ENCODE data around the gene CTU2. TPM values are rescaled to one million over a fixed set of nuclear protein-coding genes. Genes with fewer than 3 reads are reported as not detected.

Gene CTU2
- 20.6 and 21.2 TPM in 2 replicates for total RNA-seq
- long read RNA-seq, partial matches to known transcripts, result 1 of 4 reads
- long read RNA-seq, other reads (novel, unspliced or antisense), result 1 of 4 reads

- Mint-ChIP-seq H3K36me3 (ENCODE audit: unreplicated experiment) (no peaks in the 10 kb centered on the region), H3K9me3 (ENCODE audit: unreplicated experiment) (no peaks in the 10 kb centered on the region), H3K4me1 (ENCODE audit: unreplicated experiment) (peaks cover 26% of the 10 kb centered on the region), H3K27me3 (ENCODE audit: unreplicated experiment) (no peaks in the 10 kb centered on the region), H3K27ac (ENCODE audit: unreplicated experiment) (peak within 1 kb of the TSS; percentile 50), H3K4me3 (ENCODE audit: unreplicated experiment) (peak within 1 kb of the TSS; percentile 81)
- DNase-seq (ENCODE audit: extremely low spot score, unreplicated experiment), result peak; percentile 96
- TF ChIP-seq CTCF (IDR thresholded peaks at IDR 0.05), result no peak
Observed at GRCh38 chr16:88706229-88706964, at the start of gene CTU2, which contains the start of gene RNF166. Gene CTU2, plus strand, starts transcription at chr16:88706503. Its CDS starts 28 bp downstream, at chr16:88706531. Gene RNF166, minus strand, starts transcription at chr16:88706408. Its CDS starts 83 bp downstream, at chr16:88706325.

GRCh38 chr16:88657371-88657770 lies 48.9 kb upstream of the CTU2 start:
- Mint-ChIP-seq H3K9me3 (ENCODE audit: unreplicated experiment) (no peaks in the 10 kb centered on the region), H3K4me3 (ENCODE audit: unreplicated experiment) (no peak overlapping the region), H3K36me3 (ENCODE audit: unreplicated experiment) (peaks cover 7% of the 10 kb centered on the region), H3K27me3 (ENCODE audit: unreplicated experiment) (no peaks in the 10 kb centered on the region), H3K4me1 (ENCODE audit: unreplicated experiment) (peaks cover 13% of the 10 kb centered on the region), H3K27ac (ENCODE audit: unreplicated experiment) (no peak overlapping the region)
- DNase-seq (ENCODE audit: extremely low spot score, unreplicated experiment), result no peak
- no peak for TF ChIP-seq CTCF (IDR thresholded peaks at IDR 0.05)

- DNase-seq (ENCODE audit: extremely low spot score, unreplicated experiment), result no peak
- H3K9me3 Mint-ChIP-seq (ENCODE audit: unreplicated experiment), result no peaks in the 10 kb centered on the region
- no peaks in the 10 kb centered on the region for H3K27me3 Mint-ChIP-seq (ENCODE audit: unreplicated experiment)
- H3K4me1 Mint-ChIP-seq (ENCODE audit: unreplicated experiment), result peaks cover 13% of the 10 kb centered on the region
- TF ChIP-seq CTCF (IDR thresholded peaks at IDR 0.05), result no peak
- no peak overlapping the region for H3K4me3 Mint-ChIP-seq (ENCODE audit: unreplicated experiment)
- no peak overlapping the region for H3K27ac Mint-ChIP-seq (ENCODE audit: unreplicated experiment)
- peaks cover 5% of the 10 kb centered on the region for H3K36me3 Mint-ChIP-seq (ENCODE audit: unreplicated experiment)
Observed at GRCh38 chr16:88658714-88659113, 47.6 kb upstream of the CTU2 start.

- H3K4me3 Mint-ChIP-seq (ENCODE audit: unreplicated experiment), result no peak overlapping the region
- H3K27ac Mint-ChIP-seq (ENCODE audit: unreplicated experiment), result no peak overlapping the region
Observed at GRCh38 chr16:88659160-88659559, 47.1 kb upstream of the CTU2 start.

More at GRCh38 chr16:88659160-88659559, 47.1 kb upstream of the CTU2 start:
- peaks cover 5% of the 10 kb centered on the region for H3K36me3 Mint-ChIP-seq (ENCODE audit: unreplicated experiment)
- no peak for TF ChIP-seq CTCF (IDR thresholded peaks at IDR 0.05)
- DNase-seq (ENCODE audit: extremely low spot score, unreplicated experiment), result no peak
- H3K27me3 Mint-ChIP-seq (ENCODE audit: unreplicated experiment), result no peaks in the 10 kb centered on the region
- no peaks in the 10 kb centered on the region for H3K9me3 Mint-ChIP-seq (ENCODE audit: unreplicated experiment)
- H3K4me1 Mint-ChIP-seq (ENCODE audit: unreplicated experiment), result peaks cover 16% of the 10 kb centered on the region

Measured in osteocyte (in vitro differentiated cells).